Mammary epithelial cell (primary cell): ENCODE measurements around the gene TLDC2.

Source experiments
- EZH2 ChIP-seq: IDR thresholded peaks from 2 replicates; pipeline ENCODE4 v1.6.1; 2012; ENCODE audit warnings: low read length, inconsistent platforms, borderline replicate concordance
- TF ChIP-seq, protein P1 (sequence below), 2 donors: IDR thresholded peaks in 1 of 2; conservative IDR thresholded peaks in 1 of 2; 2 replicates each; pipeline ENCODE4 v1.5.1; 2011 to 2012; ENCODE audit warnings: inconsistent platforms in 2 of 2, low read length in 2 of 2, mild to moderate bottlenecking in 2 of 2, control low read depth in 1 of 2, low read depth in 1 of 2; ENCODE audit not compliant: insufficient read depth in 1 of 2; ENCODE audit errors: extremely low read depth in 1 of 2

DNA sequence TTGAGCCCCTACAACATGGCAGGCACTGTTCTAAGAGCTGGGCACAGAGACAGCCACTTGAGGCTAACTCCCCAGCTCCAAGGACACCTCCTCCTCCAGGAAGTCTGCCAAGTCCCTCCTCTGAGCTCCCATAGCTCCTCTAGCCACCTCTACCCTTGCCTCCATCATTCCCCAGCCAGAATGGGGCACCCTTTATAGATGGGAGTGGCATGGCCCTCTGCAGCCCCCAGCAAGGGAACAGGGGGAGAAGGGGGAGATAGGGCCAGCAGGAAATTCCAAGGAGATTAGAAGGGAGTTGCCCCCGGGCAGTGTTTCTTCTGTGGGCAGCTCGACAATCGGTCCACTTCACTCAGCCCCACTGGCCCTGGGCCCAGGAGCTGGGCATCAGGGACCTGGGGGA lies 19.7 kb upstream of the TLDC2 start:
- TF ChIP-seq, protein P1, sequence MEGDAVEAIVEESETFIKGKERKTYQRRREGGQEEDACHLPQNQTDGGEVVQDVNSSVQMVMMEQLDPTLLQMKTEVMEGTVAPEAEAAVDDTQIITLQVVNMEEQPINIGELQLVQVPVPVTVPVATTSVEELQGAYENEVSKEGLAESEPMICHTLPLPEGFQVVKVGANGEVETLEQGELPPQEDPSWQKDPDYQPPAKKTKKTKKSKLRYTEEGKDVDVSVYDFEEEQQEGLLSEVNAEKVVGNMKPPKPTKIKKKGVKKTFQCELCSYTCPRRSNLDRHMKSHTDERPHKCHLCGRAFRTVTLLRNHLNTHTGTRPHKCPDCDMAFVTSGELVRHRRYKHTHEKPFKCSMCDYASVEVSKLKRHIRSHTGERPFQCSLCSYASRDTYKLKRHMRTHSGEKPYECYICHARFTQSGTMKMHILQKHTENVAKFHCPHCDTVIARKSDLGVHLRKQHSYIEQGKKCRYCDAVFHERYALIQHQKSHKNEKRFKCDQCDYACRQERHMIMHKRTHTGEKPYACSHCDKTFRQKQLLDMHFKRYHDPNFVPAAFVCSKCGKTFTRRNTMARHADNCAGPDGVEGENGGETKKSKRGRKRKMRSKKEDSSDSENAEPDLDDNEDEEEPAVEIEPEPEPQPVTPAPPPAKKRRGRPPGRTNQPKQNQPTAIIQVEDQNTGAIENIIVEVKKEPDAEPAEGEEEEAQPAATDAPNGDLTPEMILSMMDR (conservative IDR thresholded peaks at IDR 0.05 in 1 of 2, IDR thresholded peaks at IDR 0.05 in 1 of 2; ENCODE audit: extremely low read depth in 1 of 2, insufficient read depth in 1 of 2, low read depth in 1 of 2, low read length in 2 of 2): no peak
- TF ChIP-seq EZH2: no peak
